Gastroesophageal sphincter (tissue), 3 donors: ENCODE results near the gene TMEM181.

Source experiments
- EP300 ChIP-seq: sonication (generic); formaldehyde crosslinking; IDR thresholded peaks from one replicate; pipeline ENCODE4 v1.6.1; 2017; ENCODE audit warnings: antibody characterized with exemption, mild to moderate bottlenecking
- POLR2A ChIP-seq, 2 donors: fragments of 450-650 bp; IDR thresholded peaks; one replicate each; pipeline ENCODE4 v1.6.1; 2017; ENCODE audit warnings: antibody characterized with exemption in 2 of 2, mild to moderate bottlenecking in 2 of 2, moderate library complexity in 1 of 2
- POLR2AphosphoS5 ChIP-seq: sonication (generic); formaldehyde crosslinking; IDR thresholded peaks from one replicate; pipeline ENCODE4 v1.6.1; 2017; ENCODE audit warnings: antibody characterized with exemption
- TF ChIP-seq, protein P1 (sequence below), 4 experiments: fragments of 200-600 bp in 2 of 4; fragments of 450-650 bp in 2 of 4; sonication (generic) in 1 of 4; IDR thresholded peaks; one replicate each; pipeline ENCODE4 v1.5.1; 2017 to 2019; ENCODE audit warnings: antibody characterized with exemption in 4 of 4, mild to moderate bottlenecking in 2 of 4, moderate library complexity in 2 of 4

DNA sequence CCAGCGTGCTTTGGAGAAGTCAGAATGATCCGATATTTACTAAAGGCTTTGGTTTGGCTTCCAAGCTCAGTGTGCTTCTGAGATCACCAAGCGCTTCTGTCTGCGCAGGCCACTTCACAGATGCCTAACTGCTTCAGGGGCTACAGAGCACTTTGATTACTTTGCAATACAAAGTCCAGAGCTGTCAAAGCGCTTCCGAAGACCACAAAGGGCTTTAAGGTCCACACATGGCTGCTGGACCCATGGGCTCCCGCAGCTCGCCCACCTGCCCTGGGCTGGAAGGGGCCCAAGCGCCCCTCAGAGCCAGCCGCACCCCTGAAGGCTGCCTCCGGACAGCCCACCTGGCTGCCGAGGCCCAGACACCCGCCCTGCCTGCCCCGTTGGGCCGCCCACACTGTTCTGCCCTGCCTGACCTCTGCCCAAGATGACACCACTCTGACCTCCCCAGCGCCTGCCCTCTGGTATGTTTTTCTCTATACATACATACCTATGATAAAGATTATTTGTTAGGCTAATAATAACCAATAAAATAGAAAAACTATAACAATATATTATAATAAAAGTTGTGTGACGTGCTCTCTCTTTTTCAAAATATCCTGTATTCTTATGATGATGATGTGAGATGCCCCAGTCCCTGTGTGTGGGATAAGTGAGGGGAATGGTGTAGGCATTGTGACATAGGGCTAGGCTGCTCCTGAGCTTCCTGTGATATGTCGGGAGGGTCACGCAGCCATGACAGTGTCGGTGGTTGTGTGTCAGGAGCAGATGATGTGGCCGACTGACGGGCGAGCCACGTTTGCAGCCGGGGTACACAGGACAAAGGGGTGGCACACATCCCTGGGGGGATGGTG, 62.0 kb downstream of the TMEM181 start:
- TF ChIP-seq, protein P1, sequence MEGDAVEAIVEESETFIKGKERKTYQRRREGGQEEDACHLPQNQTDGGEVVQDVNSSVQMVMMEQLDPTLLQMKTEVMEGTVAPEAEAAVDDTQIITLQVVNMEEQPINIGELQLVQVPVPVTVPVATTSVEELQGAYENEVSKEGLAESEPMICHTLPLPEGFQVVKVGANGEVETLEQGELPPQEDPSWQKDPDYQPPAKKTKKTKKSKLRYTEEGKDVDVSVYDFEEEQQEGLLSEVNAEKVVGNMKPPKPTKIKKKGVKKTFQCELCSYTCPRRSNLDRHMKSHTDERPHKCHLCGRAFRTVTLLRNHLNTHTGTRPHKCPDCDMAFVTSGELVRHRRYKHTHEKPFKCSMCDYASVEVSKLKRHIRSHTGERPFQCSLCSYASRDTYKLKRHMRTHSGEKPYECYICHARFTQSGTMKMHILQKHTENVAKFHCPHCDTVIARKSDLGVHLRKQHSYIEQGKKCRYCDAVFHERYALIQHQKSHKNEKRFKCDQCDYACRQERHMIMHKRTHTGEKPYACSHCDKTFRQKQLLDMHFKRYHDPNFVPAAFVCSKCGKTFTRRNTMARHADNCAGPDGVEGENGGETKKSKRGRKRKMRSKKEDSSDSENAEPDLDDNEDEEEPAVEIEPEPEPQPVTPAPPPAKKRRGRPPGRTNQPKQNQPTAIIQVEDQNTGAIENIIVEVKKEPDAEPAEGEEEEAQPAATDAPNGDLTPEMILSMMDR (IDR thresholded peaks at IDR 0.05): no peak
- TF ChIP-seq EP300 (no peak), POLR2A (IDR thresholded peaks at IDR 0.05) (no peak), POLR2AphosphoS5 (no peak)
